Mammary epithelial cell (primary cell): ENCODE measurements around the gene TMEM236.

Source experiments
- CTCF ChIP-seq, 2 donors: IDR thresholded peaks in 1 of 2; conservative IDR thresholded peaks in 1 of 2; 2 replicates each; pipeline ENCODE4 v1.5.1; 2011 to 2012; ENCODE audit warnings: inconsistent platforms in 2 of 2, low read length in 2 of 2, mild to moderate bottlenecking in 2 of 2, control low read depth in 1 of 2, low read depth in 1 of 2; ENCODE audit not compliant: insufficient read depth in 1 of 2; ENCODE audit errors: extremely low read depth in 1 of 2
- EZH2 ChIP-seq: IDR thresholded peaks from 2 replicates; pipeline ENCODE4 v1.6.1; 2012; ENCODE audit warnings: low read length, inconsistent platforms, borderline replicate concordance

- TF ChIP-seq CTCF (conservative IDR thresholded peaks at IDR 0.05 in 1 of 2, IDR thresholded peaks at IDR 0.05 in 1 of 2; ENCODE audit: extremely low read depth in 1 of 2, insufficient read depth in 1 of 2, low read depth in 1 of 2, low read length in 2 of 2) (no peak), EZH2 (no peak)
Measured at GRCh38 chr10:17817316-17817715, 65.3 kb downstream of the TMEM236 start.
